ENCODE measurements around the gene UTF1.
A peak's percentile ranks its signal among the peaks of the same experiment; 100 is the strongest.

The UTF1 gene

DNA sequence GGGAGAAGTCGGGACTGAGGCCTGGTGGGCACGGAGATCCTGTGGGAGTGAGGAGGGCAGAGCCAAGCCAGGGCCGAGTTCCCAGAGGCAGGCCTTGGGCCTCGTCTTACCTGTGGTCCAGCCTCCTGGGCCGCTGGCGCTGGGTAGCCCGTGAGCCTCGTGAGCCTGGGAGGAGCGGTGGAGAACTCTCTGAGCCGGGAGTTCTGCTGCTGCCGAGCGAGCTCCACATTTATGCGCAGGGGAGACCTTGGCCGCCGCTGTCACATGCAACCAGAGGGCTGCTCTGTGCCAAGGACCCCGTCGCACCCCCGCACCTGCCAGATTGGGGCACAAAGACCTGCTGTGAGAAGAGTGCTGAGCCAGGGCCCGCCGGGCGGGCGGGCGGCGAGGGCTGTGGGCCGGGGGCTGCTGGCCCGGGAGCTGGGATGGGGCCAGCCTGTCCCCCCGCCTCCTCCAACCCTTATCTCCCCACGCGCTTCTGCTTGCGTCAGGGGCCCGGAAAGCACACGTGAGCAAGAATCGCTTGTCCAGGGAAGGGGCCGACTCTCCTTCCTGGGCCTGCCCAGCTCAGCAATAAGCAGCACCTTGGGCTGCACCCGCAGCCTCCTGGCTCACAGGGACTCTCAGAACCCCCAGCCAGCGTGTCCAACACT is 17.8 kb downstream of the UTF1 start:
- DNase-seq (ENCODE audit: low spot score), result no peak

DNA sequence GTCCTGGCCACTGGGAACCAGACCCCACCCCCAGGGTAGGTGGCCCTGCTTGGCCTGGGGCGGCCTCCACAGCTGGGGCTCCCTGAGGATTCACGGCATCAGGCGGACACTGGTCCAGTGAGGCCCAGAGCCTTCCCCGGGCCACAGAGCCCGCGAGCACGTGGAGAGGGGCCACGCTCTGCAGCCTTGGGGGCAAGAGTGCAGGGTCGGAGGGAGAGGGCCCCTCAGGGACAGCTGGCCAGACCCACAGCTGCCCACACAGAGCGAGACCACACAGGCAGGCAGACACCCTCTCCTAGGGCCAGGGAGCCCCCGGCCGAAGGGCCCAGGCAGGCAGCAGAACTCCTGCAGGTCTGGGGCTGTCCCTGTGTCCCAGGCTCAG is 18.3 kb downstream of the UTF1 start:
- DNase-seq (ENCODE audit: low spot score), result no peak

DNA sequence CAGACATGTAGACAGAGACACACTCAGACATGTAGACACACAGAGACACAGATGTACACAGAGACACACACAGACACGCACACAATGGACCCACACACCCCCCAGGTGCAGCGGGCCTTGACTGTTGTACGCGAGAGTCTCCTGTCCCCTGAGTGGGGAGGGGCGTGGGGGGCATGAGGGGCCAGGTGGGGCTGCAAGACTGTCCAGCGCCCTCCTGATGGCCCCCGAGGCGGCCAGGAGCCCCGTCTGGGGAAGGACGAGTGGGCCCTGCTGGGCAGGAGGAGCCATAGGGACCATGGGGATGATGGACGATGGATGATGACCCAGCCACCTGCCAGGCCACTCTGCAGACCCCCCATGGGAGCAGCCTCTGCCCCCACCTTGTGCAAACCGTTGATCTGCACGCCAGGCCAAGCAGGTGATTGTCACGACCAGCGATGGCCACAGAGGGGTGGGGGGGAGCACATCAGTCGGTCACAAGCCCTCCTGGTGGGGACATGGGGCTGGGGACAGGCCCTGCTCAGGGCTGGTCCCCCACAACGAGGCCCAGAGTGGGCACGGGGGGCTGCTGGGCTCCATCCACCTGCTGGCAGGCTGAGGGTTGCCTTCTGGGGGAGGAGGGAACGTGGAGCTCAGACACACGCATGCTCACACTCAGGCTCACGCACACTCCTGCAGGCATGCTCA is 19.2 kb downstream of the UTF1 start:
- no peak for DNase-seq (ENCODE audit: low spot score)

DNA sequence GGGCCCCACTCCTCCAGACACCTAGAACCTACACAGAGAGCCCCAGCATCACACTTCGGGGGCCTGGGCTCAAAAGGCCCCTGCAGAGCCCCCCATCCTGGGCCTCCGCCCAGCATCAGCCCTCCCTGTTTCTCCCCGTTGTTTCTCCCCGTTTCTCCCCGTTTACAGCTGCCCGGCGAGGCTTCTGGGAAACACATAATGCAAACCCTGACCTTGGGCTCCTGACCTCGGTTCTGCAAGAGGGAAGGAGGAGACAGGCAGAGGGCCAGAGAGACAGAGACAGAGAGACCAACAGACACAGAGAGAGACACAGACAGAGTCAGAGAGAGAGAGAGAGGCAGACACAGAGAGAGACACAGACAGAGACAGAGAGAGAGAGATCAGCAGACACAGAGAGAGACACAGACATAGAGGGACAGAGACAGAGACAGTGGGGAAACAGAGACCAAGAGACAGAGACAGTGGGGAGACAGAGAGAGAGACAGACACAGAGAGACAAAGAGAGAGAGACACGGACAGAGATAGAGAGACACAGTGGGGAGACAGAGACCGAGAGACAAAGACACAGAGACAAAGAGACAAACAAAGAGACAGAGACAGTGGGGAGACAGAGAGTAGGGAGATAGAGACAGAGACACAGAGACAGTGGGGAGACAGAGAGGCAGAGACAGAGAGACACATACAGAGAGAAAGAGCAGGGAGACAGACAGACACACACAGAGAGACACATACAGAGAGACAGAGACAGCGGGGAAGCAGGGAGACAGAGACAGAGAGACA is 20.1 kb downstream of the UTF1 start:
- no peak for DNase-seq (ENCODE audit: low spot score)

DNA sequence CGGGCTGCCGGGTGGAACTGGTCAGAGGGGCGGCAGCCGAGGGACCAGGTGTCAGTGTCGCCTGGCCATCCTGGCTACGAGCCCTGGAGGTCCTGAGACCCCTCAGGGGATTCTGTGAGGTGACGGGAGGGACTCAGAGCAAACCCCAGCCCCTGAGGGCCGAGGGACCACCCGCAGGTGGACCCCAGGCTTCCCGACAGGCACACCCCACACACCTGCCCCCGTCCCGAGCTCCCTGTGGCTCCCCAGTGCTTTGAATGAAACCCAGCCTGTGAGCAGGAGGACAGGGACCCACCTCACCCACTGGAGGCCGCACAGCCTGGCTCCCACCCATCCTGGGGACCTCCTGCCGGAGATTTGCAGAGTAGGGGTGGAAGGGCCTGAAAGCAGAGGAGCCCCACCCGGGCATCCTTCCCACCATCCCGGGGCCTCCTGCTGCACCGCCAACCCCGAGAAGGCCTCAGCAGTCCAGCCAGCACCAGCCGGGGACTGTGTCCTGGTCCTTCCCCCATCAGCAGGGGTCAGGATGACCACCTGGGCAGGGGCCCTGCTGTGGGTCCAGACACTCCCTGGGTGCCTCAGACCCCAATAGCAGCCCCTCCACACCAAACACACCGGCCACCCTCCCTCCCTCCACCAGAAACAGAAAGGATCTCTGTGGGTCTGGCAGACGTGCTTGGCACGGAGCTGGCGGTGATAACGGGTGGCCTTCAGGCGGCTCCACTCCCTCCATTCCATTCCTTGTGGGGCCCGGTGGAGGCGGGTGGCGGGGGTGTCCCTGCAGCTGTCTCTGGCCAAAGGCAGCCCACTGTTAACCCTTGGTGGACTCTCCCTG is 21.6 kb downstream of the UTF1 start:
- no peak for DNase-seq (ENCODE audit: low spot score)

DNA sequence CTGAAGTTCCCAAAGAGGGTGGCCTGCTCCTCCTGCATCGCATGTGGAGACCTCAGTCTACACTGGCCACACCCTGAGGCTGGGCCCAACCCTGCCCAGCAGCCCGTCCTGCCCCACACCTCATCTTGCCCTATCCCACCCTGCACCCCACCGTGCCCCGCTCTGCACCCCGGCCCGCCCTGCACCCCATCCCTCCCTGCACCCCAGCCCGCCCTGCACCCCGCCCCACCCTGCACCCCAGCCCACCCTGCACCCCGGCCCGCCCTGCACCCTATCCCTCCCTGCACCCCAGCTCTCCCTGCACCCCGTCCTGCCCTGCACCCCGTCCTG is 22.2 kb downstream of the UTF1 start:
- DNase-seq (ENCODE audit: low spot score), result no peak

DNA sequence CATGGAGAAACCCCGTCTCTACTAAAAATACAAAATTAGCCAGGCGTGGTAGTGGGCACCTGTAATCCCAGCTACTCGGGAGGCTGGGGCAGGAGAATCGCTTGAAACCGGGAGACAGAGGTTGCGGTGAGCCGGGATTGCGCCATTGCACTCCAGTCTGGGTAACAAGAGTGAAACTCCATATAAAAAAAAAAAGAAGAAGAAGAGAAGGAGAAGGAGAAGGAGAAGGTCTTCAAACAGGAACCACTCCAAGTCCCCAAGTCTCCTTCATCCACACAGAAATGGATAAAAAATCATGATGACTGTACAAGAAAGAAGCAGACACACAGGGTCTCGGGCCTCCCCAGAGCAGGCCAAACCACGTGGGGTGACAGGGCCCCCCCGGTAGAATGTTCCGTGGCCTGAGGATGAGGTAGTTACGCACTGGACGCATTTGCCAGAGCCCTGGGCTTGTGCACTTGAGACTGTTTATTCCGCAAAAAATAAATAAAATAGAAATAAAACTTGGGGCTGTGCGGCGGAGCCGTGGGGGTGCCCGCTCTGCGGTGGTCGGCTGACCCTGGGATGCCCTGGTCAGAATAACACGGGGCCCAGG is 23.4 kb downstream of the UTF1 start:
- no peak for DNase-seq (ENCODE audit: low spot score)

DNA sequence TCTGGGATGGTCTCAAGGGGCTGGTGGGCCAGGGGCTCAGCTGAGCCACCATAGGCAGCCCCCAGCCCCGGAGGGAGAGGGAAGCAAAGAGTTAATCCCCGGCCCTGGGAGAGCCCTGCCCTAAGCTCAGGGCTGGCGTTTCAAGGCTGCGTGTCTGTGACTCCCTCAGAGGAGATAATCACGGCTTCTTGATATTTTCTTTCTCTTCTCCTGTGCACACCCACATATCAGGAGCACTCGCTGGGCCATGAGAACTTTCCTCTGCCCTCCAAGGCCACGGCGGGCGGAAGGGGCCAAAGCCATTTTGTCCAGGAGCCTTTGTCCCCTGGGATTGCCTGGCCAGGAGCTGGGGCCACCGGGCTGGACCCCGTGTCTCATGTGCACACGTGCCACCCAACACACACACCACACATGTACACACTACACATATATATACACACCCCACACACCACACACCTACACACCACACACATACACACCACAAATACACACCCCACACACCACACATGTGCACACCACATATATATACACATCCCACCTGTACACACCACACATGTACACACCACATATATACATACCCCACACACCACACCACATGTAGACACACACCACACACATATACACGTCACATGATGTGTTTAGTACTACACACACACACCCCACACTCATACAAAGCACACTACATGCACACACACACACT is 24.6 kb downstream of the UTF1 start:
- DNase-seq (ENCODE audit: low spot score), result no peak

DNA sequence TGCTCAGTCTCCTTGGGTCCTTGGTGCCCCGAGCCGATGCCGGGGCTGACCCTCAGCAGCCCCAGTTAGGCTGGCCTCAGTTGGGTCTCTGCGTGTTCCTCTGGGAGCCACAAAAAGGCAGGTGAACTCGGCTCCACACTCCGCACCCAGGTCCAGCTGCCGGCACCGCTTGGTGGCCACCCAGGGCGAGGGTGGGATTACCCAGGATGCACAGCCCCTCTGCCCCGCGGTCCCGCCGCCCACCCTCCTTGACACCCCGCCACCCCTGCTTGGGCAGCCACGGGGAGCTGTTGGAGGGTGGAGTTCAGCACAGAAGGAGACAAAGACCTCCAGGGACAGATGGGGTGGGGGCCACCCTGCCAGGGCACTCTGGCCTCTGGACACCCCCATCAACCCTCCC is 25.3 kb downstream of the UTF1 start:
- DNase-seq (ENCODE audit: low spot score), result no peak

DNA sequence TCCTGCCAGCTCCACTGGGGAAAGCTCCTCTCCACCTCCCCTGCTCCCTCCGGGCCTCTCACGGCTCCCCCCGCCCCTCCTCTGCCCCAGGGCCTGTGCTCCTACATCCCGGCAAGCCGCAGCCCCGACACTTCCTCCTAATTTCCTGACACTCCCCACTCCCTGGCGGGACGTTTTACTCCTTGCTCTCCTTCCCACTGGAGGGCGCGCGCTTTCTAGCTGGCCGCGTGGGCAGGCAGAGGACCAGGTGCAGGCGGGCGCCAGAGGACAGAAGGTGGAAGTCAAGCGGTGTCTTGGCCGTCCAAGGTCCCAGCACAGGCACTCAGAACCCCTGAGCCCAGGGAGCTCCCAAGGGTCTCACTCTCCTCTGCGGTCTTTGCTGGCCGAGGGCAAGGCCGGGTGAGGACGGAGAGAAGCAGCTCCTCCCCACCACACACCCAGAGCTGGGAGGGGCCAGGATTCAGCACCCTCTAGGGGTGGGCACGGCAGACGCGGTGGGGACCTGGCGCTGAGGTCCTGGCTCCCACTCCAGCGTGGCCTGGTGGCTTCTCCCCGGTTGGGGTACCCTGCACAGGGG is 27.6 kb downstream of the UTF1 start:
- peak; percentile 71 for DNase-seq (ENCODE audit: low spot score)

DNA sequence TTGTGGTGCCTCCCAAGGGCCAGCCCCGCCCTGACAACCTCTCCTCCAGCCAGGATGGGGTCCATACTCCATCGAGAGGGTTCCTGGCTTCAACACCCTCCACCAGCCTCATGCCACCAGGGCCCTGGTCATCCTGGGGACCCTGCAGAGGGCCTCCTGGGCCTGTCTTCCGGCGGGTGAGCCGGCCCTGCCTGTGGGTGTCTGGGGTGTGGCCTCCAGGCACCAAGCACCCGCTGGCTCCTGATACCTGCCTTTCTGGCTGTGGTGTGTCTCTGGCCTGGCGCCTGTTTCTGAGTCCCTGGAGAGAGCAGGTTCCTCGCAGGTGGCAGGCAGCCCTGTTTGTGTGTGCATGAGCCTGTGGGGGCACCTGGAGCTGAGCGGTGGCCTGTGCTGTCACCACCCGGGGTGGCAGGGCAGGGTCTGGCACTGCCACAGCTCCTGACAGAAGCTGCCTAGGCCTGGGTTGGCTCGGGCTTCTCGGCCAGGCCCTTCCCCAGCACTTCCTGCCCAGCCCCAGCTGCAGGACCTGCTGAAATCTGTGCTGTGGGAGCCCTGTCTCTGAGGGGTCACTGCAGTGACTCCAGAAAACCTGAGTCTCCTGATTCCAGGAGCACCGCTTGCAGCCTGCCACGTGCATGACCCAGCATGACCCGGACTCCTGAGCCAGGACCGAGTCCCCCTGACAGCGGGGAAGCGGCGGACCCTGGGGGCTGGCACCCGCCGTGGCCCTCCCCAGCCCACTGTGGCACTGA is 28.2 kb downstream of the UTF1 start:
- no peak for DNase-seq (ENCODE audit: low spot score)

DNA sequence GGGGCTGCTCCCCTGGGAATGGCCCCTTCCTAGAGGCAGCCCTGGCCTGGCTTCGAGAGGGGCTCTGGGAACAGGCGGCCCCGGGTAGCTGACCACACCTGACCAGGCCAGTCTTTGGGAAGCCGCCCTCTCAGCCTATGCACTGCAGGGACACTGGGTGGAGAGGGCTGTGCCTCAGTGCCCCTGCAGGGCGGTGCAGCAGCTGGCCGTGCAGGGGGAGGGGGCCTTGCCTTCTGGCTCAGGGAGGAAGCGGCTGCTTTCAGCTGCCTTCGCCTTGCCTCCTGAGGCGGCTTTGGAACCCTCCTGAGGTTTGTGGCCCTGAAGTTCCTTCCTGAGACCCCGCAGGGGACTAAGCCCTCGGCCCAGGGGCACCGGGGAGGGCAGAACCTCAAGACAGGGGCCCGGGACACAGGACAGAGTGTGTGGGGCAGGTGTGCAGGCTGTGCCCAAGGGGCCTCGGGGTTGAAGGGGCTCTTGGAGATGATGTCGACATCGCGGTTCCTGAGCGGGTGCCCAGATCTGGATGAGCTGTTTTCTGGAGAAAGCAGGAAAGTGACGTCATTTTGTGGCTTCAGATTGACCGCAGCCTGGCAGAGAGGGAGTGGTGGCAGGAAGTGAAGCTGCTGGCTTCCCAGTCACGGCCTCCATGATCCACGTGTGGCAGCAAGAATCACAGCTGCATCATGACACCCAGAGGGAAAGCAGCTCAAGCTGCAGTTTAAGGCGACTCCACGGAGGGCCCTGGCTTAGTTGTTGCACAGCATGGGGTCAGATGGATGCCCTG is 29.0 kb downstream of the UTF1 start:
- no peak for DNase-seq (ENCODE audit: low spot score)

DNA sequence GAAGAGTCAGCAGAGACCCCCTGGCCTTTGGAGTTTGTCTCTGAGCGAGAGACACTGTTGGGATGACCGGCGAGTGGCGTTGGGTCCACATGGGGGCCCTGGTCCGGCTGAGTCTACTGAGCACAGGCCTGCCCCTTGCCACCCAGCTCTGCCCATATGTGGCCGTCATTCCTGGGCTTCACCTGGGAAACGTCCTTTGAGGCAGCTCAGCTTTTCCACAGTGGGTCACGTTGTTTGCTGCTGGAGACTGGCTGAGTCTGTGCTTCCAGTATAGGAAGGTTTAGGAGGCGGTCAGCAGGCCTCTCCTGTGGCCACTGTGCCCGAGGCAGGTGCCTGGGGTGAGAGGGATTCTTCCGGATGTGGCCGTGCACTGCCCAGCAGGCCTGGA is 29.6 kb downstream of the UTF1 start:
- DNase-seq (ENCODE audit: low spot score), result no peak

DNA sequence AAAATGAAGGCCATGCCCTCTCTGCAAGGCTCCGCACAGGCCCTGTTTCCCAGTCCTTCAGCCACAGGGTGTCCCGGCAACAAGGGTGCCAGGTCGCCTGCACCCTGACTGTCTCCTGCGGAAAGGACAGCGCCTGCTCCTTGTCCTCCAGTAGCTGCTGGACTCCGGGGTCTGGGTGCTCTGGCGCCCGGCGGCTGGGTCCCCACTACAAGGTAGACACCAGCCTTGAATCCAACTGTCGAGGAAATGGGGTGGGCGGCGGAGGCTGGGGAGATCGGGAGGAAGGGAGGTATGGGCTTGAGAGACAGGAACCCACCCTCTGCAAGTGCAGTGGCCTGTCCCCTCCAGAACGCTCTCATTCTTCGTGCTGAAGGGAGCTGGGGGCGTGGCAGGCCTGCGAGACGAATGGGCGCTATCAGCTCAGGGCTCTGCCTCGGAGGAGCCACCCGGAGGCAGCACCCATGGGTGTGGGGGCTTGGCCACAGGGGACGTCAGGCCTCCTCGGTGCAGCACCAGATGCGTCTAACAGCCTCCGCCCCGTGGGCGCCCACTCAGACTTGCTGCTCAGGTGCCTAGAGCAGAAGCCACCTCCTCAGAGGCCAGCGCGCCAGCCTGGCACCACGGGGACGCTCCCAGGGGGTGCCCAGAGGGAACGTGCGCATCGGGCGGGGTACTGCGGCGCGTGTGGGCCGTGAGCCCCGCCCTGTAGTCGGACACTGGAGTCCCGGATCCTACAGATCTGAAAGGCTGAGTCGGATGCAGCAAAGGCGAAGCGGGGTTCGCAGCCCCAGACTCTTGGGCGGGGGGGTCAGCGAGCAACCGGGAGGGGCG is 31.1 kb downstream of the UTF1 start:
- DNase-seq (ENCODE audit: low spot score), result peak; percentile 68

DNA sequence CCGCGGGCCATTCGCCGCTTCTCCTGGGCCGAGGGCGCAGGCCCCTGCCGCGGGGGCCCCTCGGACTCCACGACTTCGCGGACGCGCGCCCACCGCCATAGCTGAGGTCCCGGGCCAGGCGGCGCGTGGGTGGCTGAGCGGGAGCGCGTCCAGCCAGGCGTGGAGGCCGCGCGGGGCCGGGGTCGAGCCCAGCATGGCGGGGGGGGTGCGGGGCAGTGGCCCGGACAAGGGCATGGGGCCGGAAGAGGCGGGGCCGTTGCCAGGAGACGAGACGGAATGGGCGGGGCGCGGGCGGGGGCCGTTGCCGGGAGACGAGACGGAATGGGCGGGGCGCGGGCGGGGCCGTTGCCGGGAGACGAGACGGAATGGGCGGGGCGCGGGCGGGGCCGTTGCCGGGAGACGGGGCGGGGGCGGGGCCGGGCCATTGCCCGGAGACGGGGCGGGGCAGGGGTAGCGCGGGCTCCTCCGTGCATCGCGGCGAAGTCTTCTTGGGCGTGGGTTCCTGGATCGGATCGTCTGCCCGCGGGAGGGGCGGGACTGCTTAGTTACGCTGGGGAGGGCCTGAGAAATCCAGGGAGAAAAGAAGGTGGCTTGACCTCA is 31.8 kb downstream of the UTF1 start:
- DNase-seq (ENCODE audit: low spot score), result peak; percentile 85

DNA sequence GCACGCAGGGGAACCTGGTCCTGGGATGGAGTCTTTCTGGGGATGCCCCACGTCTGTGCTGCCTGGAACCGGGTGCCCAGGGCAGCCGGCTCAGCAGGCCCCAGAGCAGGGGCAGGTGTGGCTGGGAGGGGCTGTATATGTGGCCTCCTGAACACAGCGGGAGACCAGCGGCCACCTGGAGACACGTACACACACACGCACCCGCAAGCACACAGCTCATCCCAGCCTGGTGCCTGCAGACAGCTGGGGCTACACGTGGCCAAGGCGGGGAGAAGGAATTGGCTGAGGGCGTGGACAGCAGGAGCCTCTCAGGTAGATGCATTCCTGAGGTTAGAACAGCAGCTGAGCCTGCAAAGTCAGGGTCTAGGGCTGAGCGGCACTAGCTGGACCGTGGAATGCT is 32.7 kb downstream of the UTF1 start:
- DNase-seq (ENCODE audit: low spot score), result no peak

DNA sequence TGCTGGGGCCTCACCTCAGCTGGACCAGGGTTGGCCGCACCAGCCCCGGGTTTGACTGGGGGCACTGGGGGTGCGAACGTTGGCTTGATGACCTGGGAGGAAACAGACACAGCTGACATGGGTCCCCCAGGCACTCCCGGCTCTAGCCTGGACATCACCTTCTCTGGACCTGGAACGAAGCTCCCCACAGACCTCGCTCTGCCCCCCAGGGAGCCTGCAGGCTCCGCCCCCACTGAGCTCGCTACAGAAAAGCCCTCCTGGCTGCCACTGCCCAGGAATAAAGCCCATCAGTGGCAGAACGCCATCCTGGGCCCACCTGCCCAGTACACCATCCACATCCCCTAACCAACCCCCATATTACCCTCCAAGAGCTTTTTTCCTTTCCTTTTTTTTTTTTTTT is 33.7 kb downstream of the UTF1 start:
- DNase-seq (ENCODE audit: low spot score), result no peak

DNA sequence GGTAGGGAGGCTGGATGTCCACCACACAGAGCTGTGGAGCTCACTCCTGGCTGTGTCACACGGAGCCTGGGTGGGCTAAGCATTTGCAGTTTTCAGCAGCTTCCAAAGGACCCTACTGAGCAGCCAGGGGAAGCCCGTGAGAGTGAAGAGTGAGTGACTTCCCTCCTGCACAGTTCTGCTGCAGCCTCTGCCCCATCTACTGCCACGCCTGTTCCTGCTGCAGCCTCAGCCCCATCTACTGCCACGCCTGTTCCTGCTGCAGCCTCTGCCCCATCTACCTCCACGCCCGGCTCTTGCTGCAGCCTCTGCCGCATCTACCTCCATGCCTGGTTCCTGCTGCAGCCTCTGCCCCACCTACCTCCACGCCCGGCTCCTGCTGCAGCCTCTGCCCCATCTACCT is 34.4 kb downstream of the UTF1 start:
- DNase-seq (ENCODE audit: low spot score), result no peak
